ENCODE measurements around the gene CPEB4.

CPEB4 gene

GRCh38 chr5:173967241-173967640 lies 79.1 kb downstream of the CPEB4 start:
- TF ChIP-seq REST (IDR thresholded peaks at IDR 0.05; ENCODE audit: insufficient read depth in 1 of 2, low read depth in 2 of 2, low read length in 2 of 2) (no peak), FOXP2 (optimal IDR thresholded peaks at IDR 0.05; ENCODE audit: borderline replicate concordance, extremely low read depth, extremely low read length, insufficient read depth) (no peak), TAF1 (IDR thresholded peaks at IDR 0.05; ENCODE audit: borderline replicate concordance, insufficient read depth, low read length) (no peak), SIN3A (IDR thresholded peaks at IDR 0.05; ENCODE audit: borderline replicate concordance, insufficient read depth, low read length) (no peak), POLR2AphosphoS5 (IDR thresholded peaks at IDR 0.05; ENCODE audit: low read depth, low read length) (no peak)

- TF ChIP-seq SIN3A (IDR thresholded peaks at IDR 0.05; ENCODE audit: borderline replicate concordance, insufficient read depth, low read length), result no peak
Observed at GRCh38 chr5:173968154-173968797, 80.1 kb downstream of the CPEB4 start.

DNA sequence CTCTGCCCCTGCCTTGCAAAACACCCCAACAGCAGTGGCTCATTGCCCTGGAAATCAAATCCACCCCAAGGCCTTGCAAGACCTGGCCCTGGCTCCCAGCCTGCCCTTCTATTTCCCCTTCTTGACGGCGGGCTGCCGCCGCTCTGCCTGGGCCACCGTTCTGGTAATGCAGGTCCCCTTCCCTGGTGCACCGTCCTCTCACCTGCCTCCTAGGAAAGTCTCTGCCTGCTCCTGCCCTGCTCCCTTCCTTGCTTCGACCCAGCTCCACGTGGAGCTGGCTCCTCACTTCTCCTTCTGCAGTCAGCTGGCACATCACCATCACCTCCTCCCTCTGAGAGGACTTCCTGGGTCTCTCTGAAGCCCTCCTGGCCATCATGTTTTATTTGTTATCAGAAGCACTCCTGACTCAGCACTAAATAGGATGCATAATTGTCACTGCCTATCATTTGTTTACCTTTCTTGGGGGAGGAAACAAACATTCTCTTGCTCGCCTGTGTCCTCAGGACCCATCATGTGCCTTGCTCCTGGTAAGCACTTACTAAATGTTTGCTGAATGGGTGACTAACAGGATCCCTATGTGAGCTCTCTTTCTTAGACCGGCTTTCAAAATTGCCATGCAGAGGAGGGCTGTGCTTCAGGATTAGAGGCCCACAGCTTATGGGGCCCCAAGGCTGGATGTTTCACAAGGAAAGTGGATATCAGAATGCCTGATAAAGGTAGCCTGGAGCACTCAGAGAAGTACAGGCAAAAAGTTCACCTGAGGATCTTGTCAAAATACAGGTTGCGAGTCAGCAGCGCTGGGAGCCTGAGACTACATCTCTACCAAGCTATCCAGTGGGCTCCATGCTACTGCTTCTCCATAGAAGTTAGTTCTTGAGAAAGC lies 81.3 kb downstream of the CPEB4 start:
- TF ChIP-seq SIN3A (IDR thresholded peaks at IDR 0.05; ENCODE audit: borderline replicate concordance, insufficient read depth, low read length), result no peak
- no peak for TF ChIP-seq TAF1 (IDR thresholded peaks at IDR 0.05; ENCODE audit: borderline replicate concordance, insufficient read depth, low read length)
- TF ChIP-seq REST (IDR thresholded peaks at IDR 0.05; ENCODE audit: insufficient read depth in 1 of 2, low read depth in 2 of 2, low read length in 2 of 2), result no peak
- no peak for TF ChIP-seq POLR2AphosphoS5 (IDR thresholded peaks at IDR 0.05; ENCODE audit: low read depth, low read length)
- no peak for TF ChIP-seq FOXP2 (optimal IDR thresholded peaks at IDR 0.05; ENCODE audit: borderline replicate concordance, extremely low read depth, extremely low read length, insufficient read depth)

DNA sequence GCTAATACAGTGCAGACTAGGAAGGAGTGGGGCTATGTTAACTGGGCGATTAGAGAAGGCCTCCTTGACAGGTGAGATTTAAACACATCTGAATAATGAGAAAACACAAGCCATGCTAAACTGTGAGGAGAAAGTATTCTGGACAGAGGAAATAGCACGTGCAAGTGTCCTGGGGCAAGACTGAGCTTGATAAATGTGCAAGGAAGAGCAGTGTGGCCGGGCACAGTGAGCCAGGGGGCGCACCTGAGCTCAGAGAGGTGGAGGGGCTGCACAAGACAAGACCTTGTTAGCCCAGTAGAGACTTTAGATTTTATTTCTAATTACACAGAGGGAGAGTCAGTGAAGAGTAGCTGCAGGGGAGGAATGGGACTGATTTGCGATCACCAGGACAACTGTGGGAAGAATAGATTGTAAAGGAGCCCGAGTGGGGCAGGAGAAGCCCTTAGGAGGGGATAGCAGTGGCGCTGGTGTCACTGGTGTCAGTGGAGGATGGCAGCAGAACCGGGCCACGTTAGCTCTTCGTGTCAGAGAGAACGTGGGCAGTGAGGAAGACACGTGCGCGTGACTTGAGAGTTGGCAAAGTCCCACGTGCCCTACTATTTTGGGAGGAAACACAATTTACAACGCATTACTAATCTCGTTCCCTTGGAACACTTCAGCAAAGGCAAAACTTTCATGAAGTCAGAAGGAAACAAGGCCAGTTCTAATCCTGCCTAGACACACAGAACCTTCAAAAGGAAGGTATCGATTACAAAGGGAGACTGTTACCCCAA lies 82.9 kb downstream of the CPEB4 start:
- TF ChIP-seq TAF1 (IDR thresholded peaks at IDR 0.05; ENCODE audit: borderline replicate concordance, insufficient read depth, low read length), result no peak
- no peak for TF ChIP-seq POLR2AphosphoS5 (IDR thresholded peaks at IDR 0.05; ENCODE audit: low read depth, low read length)
- TF ChIP-seq FOXP2 (optimal IDR thresholded peaks at IDR 0.05; ENCODE audit: borderline replicate concordance, extremely low read depth, extremely low read length, insufficient read depth), result no peak
- no peak for TF ChIP-seq REST (IDR thresholded peaks at IDR 0.05; ENCODE audit: insufficient read depth in 1 of 2, low read depth in 2 of 2, low read length in 2 of 2)
- TF ChIP-seq SIN3A (IDR thresholded peaks at IDR 0.05; ENCODE audit: borderline replicate concordance, insufficient read depth, low read length), result no peak

- TF ChIP-seq SIN3A (IDR thresholded peaks at IDR 0.05; ENCODE audit: borderline replicate concordance, insufficient read depth, low read length), result no peak
- TF ChIP-seq FOXP2 (optimal IDR thresholded peaks at IDR 0.05; ENCODE audit: borderline replicate concordance, extremely low read depth, extremely low read length, insufficient read depth), result no peak
- TF ChIP-seq TAF1 (IDR thresholded peaks at IDR 0.05; ENCODE audit: borderline replicate concordance, insufficient read depth, low read length), result no peak
- no peak for TF ChIP-seq POLR2AphosphoS5 (IDR thresholded peaks at IDR 0.05; ENCODE audit: low read depth, low read length)
- TF ChIP-seq REST (IDR thresholded peaks at IDR 0.05; ENCODE audit: insufficient read depth in 1 of 2, low read depth in 2 of 2, low read length in 2 of 2), result no peak
Observed at GRCh38 chr5:173971681-173972345, 83.7 kb downstream of the CPEB4 start.

All from PFSK-1 (cell line).